WTC11 (cell line): Measurements from ENCODE around the gene MRPL23. TPM values are rescaled to one million over a fixed set of nuclear protein-coding genes. Genes with fewer than 3 reads are reported as not detected.

Source experiments
- ATAC-seq: fragments of 200-7000 bp; cut with Tn5 transposase; 2 replicates; pipeline ENCODE4 v1.10.0; 2021; ENCODE audit warnings: mild to moderate bottlenecking, moderate library complexity
- CTCF ChIA-PET: fragments of 300-600 bp; sonication (Branson Sonifier 250); formaldehyde crosslinking; loops from one replicate; lab custom pipeline; 2021; ENCODE audit warnings: antibody characterized with exemption; lab: Charles Lee
- POLR2A ChIA-PET: fragments of 350-600 bp; sonication (Branson Sonifier 250); formaldehyde crosslinking; loops from one replicate; lab custom pipeline; 2021; ENCODE audit warnings: antibody characterized with exemption; lab: Charles Lee
- DNase-seq: peaks from one replicate; pipeline ENCODE4 v3.0.0; 2021; ENCODE audit warnings: low spot score
- H3K27ac Mint-ChIP-seq: 2 replicates; pipeline ENCODE4 v1.8.0; 2021; ENCODE audit warnings: mixed read lengths
- H3K27me3 Mint-ChIP-seq: 2 replicates; pipeline ENCODE4 v1.8.0; 2021; ENCODE audit warnings: low read depth, mild to moderate bottlenecking, moderate library complexity, mixed read lengths
- H3K36me3 Mint-ChIP-seq: 2 replicates; pipeline ENCODE4 v1.8.0; 2021; ENCODE audit warnings: mixed read lengths
- H3K4me1 Mint-ChIP-seq: 2 replicates; pipeline ENCODE4 v1.8.0; 2022; ENCODE audit warnings: mixed read lengths
- H3K4me3 Mint-ChIP-seq: 2 replicates; pipeline ENCODE4 v1.8.0; 2021; ENCODE audit warnings: mild to moderate bottlenecking, moderate library complexity, mixed read lengths
- H3K9me3 Mint-ChIP-seq: 2 replicates; pipeline ENCODE4 v1.8.0; 2021; ENCODE audit warnings: mixed read lengths
- ATF1 ChIP-seq: sonication (generic); formaldehyde crosslinking; IDR thresholded peaks from 2 replicates; pipeline ENCODE4 v1.8.1; 2023; ENCODE audit warnings: mild to moderate bottlenecking, moderate library complexity, missing genetic modification reagents
- ATF2 ChIP-seq: sonication (generic); formaldehyde crosslinking; IDR thresholded peaks from 2 replicates; pipeline ENCODE4 v1.8.1; 2022; ENCODE audit warnings: low read depth, missing genetic modification reagents, borderline replicate concordance
- ELF4 ChIP-seq: sonication (generic); formaldehyde crosslinking; IDR thresholded peaks from 2 replicates; pipeline ENCODE4 v1.8.1; 2022; ENCODE audit warnings: low read depth, mild to moderate bottlenecking, moderate library complexity, missing genetic modification reagents
- FOXJ3 ChIP-seq: sonication (generic); formaldehyde crosslinking; IDR thresholded peaks from 2 replicates; pipeline ENCODE4 v1.9.0; 2021; ENCODE audit warnings: missing genetic modification reagents, mild to moderate bottlenecking, borderline replicate concordance
- GTF2I ChIP-seq: fragments of 250-450 bp; sonication (Bioruptor Pico); conservative IDR thresholded peaks from 2 replicates; pipeline ENCODE4 v1.4.0; 2021; ENCODE audit warnings: mild to moderate bottlenecking
- IRF1 ChIP-seq: sonication (generic); formaldehyde crosslinking; IDR thresholded peaks from 2 replicates; pipeline ENCODE4 v1.8.0; 2023; ENCODE audit warnings: missing genetic modification reagents
- MLX ChIP-seq: sonication (generic); formaldehyde crosslinking; IDR thresholded peaks from 2 replicates; pipeline ENCODE4 v1.8.1; 2023; ENCODE audit warnings: mild to moderate bottlenecking, missing genetic modification reagents, moderate library complexity
- NFATC4 ChIP-seq: fragments of 250-450 bp; sonication (Bioruptor Pico); IDR thresholded peaks from 2 replicates; pipeline ENCODE4 v1.9.0; 2021; ENCODE audit warnings: mild to moderate bottlenecking
- NR1H2 ChIP-seq: sonication (generic); formaldehyde crosslinking; IDR thresholded peaks from 2 replicates; pipeline ENCODE4 v1.9.0; 2021; ENCODE audit warnings: mild to moderate bottlenecking, moderate library complexity, missing genetic modification reagents
- RORB ChIP-seq: fragments of 250-450 bp; sonication (Bioruptor Pico); IDR thresholded peaks from 2 replicates; pipeline ENCODE4 v1.9.0; 2021; ENCODE audit warnings: mild to moderate bottlenecking
- SOX15 ChIP-seq: fragments of 250-450 bp; sonication (Bioruptor Pico); IDR thresholded peaks from 2 replicates; pipeline ENCODE4 v1.9.0; 2021; ENCODE audit warnings: mild to moderate bottlenecking
- SP1 ChIP-seq: sonication (generic); formaldehyde crosslinking; conservative IDR thresholded peaks from 2 replicates; pipeline ENCODE4 v1.8.1; 2022; ENCODE audit warnings: missing genetic modification reagents
- ZNF232 ChIP-seq: sonication (generic); formaldehyde crosslinking; IDR thresholded peaks from 2 replicates; pipeline ENCODE4 v1.8.0; 2022; ENCODE audit warnings: mild to moderate bottlenecking, missing genetic modification reagents
- ZNF281 ChIP-seq: sonication (generic); formaldehyde crosslinking; IDR thresholded peaks from 2 replicates; pipeline ENCODE4 v1.8.0; 2023; ENCODE audit warnings: mild to moderate bottlenecking, missing genetic modification reagents
- ZNF532 ChIP-seq: fragments of 250-450 bp; sonication (Bioruptor Pico); IDR thresholded peaks from 2 replicates; pipeline ENCODE4 v1.9.0; 2021; ENCODE audit warnings: mild to moderate bottlenecking, borderline replicate concordance
- ZNF671 ChIP-seq: fragments of 250-450 bp; sonication (Bioruptor Pico); IDR thresholded peaks from 2 replicates; pipeline ENCODE4 v1.8.0; 2021; ENCODE audit warnings: mild to moderate bottlenecking
- total RNA-seq: library from RNA; stranded (reverse); gene quantifications from 3 replicates; pipeline ENCODE4 v1.2.3, GENCODE V29; 2021

Gene MRPL23
- total RNA-seq, 1 experiment from 2014 or later, result 73.0 TPM

GRCh38 chr11:1915795-1916131 lies 31.4 kb upstream of the MRPL23 start:
- Mint-ChIP-seq H3K4me1 (no peaks in the 10 kb centered on the region), H3K27me3 (no peaks in the 10 kb centered on the region; the same call in 1 of the 2 replicates), H3K9me3 (peaks cover 13% of the 10 kb centered on the region), H3K4me3 (no peak overlapping the region), H3K27ac (no peak overlapping the region), H3K36me3 (no peaks in the 10 kb centered on the region)
- CTCF ChIA-PET, result no interaction called here
- DNase-seq, result no peak
- POLR2A ChIA-PET, result no interaction called here
- no peak for ATAC-seq
- TF ChIP-seq NR1H2 (CRISPR knock-in tag), result no peak
- TF ChIP-seq NFATC4 (CRISPR knock-in tag), result no peak
- no peak for TF ChIP-seq SOX15 (CRISPR knock-in tag)
- no peak for TF ChIP-seq FOXJ3
- no peak for TF ChIP-seq MLX (CRISPR knock-in tag)

- H3K4me3 Mint-ChIP-seq, result no peak overlapping the region
- ChIA-PET CTCF (interaction anchor here (1.2 to 2.5 kb wide), 10 partner anchors 9 to 240 kb away, joined by 3 to 27 read pairs (median 8); partner anchors contain the start of gene PRR33), POLR2A (no interaction called here)
- peaks cover 13% of the 10 kb centered on the region for H3K9me3 Mint-ChIP-seq
- ATAC-seq (no peak), DNase-seq (no peak)
- H3K36me3 Mint-ChIP-seq, result no peaks in the 10 kb centered on the region
- no peaks in the 10 kb centered on the region; the same call in 1 of the 2 replicates for H3K27me3 Mint-ChIP-seq
- TF ChIP-seq ATF2 (CRISPR knock-in tag), result no peak
- TF ChIP-seq GTF2I (CRISPR knock-in tag), result no peak
- TF ChIP-seq ZNF671 (CRISPR knock-in tag), result no peak
- TF ChIP-seq SP1 (CRISPR knock-in tag), result no peak
- TF ChIP-seq ELF4 (CRISPR knock-in tag), result no peak
- no peak for TF ChIP-seq ATF1 (CRISPR knock-in tag)
- no peak for TF ChIP-seq IRF1
- no peak for TF ChIP-seq ZNF532 (CRISPR knock-in tag)
- no peak for TF ChIP-seq RORB (CRISPR knock-in tag)
- no peak for TF ChIP-seq SOX15 (CRISPR knock-in tag)
- no peak for TF ChIP-seq NR1H2 (CRISPR knock-in tag)
- TF ChIP-seq ZNF232 (CRISPR knock-in tag), result no peak
- no peak for TF ChIP-seq ZNF281
- H3K4me1 Mint-ChIP-seq, result no peaks in the 10 kb centered on the region
- no peak overlapping the region for H3K27ac Mint-ChIP-seq
These were observed 30.8 kb upstream of the MRPL23 start for GRCh38 chr11:1916132-1916985.
